ENCODE data around the gene PKDREJ.

DNA sequence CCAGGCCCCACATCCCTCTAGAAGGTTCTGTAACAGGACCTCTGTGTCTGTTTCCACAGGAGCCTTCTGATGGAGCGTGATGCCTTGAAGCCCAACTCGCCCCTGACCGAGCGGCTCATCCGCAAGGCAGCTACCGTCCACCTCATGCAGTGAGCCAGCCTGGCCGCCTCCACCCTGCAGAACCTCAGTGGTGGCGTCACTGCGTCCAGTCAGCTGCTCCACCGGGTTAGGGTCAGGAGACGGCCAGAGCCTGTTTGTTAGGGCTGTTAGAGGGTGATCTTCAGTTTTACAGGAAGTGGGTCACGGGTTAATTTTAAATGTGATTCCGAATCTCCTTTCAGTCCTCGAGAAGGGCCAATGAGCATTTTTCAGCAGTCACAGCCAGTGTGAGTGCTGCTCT is 29.6 kb upstream of the PKDREJ start:
- TF ChIP-seq, protein P1, sequence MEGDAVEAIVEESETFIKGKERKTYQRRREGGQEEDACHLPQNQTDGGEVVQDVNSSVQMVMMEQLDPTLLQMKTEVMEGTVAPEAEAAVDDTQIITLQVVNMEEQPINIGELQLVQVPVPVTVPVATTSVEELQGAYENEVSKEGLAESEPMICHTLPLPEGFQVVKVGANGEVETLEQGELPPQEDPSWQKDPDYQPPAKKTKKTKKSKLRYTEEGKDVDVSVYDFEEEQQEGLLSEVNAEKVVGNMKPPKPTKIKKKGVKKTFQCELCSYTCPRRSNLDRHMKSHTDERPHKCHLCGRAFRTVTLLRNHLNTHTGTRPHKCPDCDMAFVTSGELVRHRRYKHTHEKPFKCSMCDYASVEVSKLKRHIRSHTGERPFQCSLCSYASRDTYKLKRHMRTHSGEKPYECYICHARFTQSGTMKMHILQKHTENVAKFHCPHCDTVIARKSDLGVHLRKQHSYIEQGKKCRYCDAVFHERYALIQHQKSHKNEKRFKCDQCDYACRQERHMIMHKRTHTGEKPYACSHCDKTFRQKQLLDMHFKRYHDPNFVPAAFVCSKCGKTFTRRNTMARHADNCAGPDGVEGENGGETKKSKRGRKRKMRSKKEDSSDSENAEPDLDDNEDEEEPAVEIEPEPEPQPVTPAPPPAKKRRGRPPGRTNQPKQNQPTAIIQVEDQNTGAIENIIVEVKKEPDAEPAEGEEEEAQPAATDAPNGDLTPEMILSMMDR (IDR thresholded peaks at IDR 0.05), result no peak
- no peak for TF ChIP-seq EP300 (IDR thresholded peaks at IDR 0.05)
- no peak for TF ChIP-seq POLR2AphosphoS5 (IDR thresholded peaks at IDR 0.05)

Data from suprapubic skin (tissue), 4 donors.